HUES48 (cell line): ENCODE data around the gene RPS6KA5.
"Not testable (repeated sequence)": the region's sequence is repeated elsewhere in the genome, so short reads cannot be mapped to it uniquely, and the experiment has no call there.

ENCODE experiments used
- H3K27ac ChIP-seq: one replicate; pipeline ENCODE4 v1.7.0; 2013; ENCODE audit warnings: low read depth, low read length, inconsistent platforms
- H3K27me3 ChIP-seq: 2 replicates; pipeline ENCODE4 v1.6.1; 2013; ENCODE audit warnings: mild to moderate bottlenecking, low read length; ENCODE audit not compliant: control insufficient read depth, insufficient read depth
- H3K36me3 ChIP-seq: 2 replicates; pipeline ENCODE4 v1.6.1; 2013; ENCODE audit warnings: low read length; ENCODE audit not compliant: control insufficient read depth, insufficient read depth
- H3K4me1 ChIP-seq: 2 replicates; pipeline ENCODE4 v1.6.1; 2013; ENCODE audit warnings: mild to moderate bottlenecking, low read length; ENCODE audit not compliant: control insufficient read depth, insufficient read depth
- H3K4me3 ChIP-seq: 2 replicates; pipeline ENCODE4 v1.5.1; 2013; ENCODE audit warnings: mild to moderate bottlenecking, low read depth, low read length
- H3K9ac ChIP-seq: 2 replicates; pipeline ENCODE4 v1.6.1; 2013; ENCODE audit warnings: mild to moderate bottlenecking, low read depth, low read length, moderate library complexity
- H3K9me3 ChIP-seq: 2 replicates; pipeline ENCODE4 v1.6.1; 2013; ENCODE audit warnings: low read length; ENCODE audit not compliant: control insufficient read depth, insufficient read depth

RPS6KA5 gene

DNA sequence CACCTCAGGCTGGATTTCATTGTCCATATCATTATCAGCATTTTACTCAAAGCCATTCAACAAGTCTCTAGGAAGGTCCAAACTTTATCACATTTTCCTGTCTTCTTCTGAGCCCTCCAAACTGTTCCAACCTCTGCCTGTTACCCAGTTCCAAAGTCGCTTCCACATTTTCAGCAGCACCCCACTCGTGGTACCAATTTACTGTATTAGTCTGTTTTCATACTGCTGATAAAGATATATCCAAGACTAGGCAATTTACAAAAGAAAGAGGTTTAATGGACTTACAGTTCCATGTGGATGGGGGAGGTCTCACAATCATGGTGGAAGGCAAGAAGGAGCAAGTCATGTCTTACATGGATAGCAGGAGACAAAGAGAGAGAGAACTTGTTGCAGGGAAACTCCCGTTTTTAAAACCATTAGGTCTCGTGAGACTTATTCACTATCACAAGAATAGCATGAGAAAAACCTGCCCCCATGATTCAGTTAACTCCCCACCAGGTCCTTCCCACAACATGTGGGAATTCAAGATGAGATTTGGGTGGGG, 121.1 kb downstream of the RPS6KA5 start:
- not testable (repeated sequence) for H3K27me3 ChIP-seq, H3K4me1 ChIP-seq, H3K27ac ChIP-seq, H3K36me3 ChIP-seq, H3K4me3 ChIP-seq, H3K9ac ChIP-seq
- peaks cover 24% of the 10 kb centered on the region for H3K9me3 ChIP-seq

DNA sequence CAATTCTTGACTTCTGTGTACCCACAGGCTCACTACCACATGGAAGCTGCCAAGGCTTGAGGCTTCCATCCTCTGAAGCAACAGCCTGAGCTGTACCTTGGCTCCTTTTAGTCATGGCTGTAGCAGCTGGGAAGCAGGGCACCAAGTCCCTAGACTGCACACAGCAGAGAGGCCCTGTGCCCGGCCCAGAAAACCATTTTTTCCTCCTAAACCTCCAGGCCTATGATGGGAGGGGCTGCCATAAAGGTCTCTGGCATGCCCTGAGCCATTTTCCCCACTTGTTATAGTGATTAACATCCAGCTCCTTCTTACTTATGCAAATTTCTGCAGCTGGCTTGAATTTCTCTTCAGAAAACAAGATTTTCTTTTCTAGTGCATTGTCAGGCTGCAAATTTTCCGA, 121.8 kb downstream of the RPS6KA5 start:
- H3K36me3 ChIP-seq, result no peaks in the 10 kb centered on the region
- no peak overlapping the region for H3K4me3 ChIP-seq
- H3K27ac ChIP-seq, result no peak overlapping the region
- H3K27me3 ChIP-seq, result no peaks in the 10 kb centered on the region
- peaks cover 24% of the 10 kb centered on the region for H3K9me3 ChIP-seq
- H3K9ac ChIP-seq, result no peak overlapping the region
- H3K4me1 ChIP-seq, result no peaks in the 10 kb centered on the region

DNA sequence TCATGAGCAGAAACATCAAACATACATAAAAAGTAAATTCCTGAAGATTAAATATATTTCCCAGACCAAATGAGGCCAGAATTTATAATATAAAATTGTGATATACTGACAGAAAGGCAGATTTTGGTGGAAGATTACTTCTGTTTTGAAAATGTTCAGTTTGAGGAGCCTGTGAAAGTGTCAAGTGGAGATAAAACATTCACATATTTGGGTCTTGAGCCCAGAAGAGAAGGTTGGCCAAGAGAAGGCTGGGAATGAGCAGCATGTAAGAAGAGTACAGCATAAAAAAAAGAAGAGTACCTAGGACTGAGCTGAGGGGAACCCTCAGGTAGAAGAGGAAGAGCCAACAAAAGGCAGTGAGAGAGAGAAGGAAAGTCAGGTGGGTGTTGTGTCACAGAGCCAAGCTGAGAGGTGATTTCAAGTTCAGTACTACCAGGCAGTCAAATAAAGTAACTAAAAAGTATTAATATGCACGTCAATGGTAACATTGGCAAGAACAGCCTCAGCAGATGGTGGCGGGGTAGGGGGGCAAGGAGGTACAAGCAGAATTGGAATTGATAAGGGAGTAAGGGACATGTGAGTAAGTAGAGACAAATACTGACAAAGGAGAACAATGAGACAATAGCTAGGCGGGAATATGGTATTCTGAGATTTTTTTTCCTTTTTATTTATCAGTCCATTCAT, 123.5 kb downstream of the RPS6KA5 start:
- Histone ChIP-seq H3K4me1 (no peaks in the 10 kb centered on the region), H3K36me3 (no peaks in the 10 kb centered on the region), H3K9me3 (peaks cover 24% of the 10 kb centered on the region), H3K27me3 (no peaks in the 10 kb centered on the region), H3K9ac (no peak overlapping the region), H3K4me3 (no peak overlapping the region), H3K27ac (no peak overlapping the region)

DNA sequence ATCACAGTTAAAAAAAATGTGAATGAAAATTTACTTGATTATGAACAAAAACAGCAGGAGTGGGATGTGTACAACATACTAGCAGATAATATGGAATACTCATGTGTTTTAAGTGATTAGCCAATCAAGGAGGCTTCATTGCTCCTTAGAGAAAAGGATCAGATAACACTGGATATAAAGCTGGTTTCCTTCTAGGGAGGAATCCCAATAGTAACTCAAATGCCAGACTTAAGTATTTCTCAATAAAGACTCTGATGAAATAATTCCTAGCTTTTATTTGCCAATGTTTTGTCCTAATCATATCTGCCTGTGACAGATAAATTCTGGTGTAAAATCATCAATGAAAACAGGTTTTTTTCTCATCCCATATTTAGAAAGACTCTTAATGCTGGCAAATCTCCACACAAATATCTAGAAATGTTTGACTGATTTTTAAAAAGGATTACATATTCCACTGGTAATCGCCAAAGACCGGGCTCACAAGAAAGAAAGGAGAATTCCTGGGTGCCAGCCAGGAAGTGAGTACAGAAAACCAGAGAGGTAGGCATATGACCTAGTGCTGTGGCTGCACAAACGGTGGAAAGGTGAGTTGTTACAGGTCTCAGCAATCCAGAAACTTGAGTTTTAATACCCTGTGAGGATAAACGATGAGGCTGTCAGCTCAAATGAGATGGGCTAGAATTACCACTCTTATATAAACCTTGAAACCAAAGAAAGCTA, 135.7 kb downstream of the RPS6KA5 start:
- no peak overlapping the region for H3K27ac ChIP-seq
- no peaks in the 10 kb centered on the region for H3K9me3 ChIP-seq
- H3K4me1 ChIP-seq, result no peaks in the 10 kb centered on the region
- no peaks in the 10 kb centered on the region for H3K36me3 ChIP-seq
- no peaks in the 10 kb centered on the region for H3K27me3 ChIP-seq
- no peak overlapping the region for H3K4me3 ChIP-seq
- no peak overlapping the region for H3K9ac ChIP-seq

DNA sequence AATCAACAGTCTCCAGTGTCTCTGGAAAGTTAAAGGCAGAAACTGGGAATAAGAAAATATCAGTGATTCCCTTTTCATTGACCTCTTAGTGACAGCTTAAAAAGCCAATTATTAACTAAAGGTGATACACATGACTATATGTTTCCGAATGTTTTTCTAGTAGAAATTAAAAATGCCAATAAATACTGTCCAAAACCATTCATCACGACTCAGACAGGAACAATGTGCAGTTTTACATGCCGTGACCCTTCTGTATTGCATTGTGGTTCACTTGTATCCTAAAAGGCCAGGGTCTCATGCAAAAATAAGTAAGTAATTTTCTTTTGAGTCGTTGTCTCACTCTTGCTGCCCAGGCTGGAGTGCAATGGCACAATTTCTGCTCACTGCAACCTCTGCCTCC, 138.3 kb downstream of the RPS6KA5 start:
- no peaks in the 10 kb centered on the region for H3K36me3 ChIP-seq
- H3K9ac ChIP-seq, result no peak overlapping the region
- no peaks in the 10 kb centered on the region for H3K27me3 ChIP-seq
- H3K4me1 ChIP-seq, result no peaks in the 10 kb centered on the region
- no peak overlapping the region for H3K4me3 ChIP-seq
- H3K9me3 ChIP-seq, result no peaks in the 10 kb centered on the region
- H3K27ac ChIP-seq, result no peak overlapping the region

DNA sequence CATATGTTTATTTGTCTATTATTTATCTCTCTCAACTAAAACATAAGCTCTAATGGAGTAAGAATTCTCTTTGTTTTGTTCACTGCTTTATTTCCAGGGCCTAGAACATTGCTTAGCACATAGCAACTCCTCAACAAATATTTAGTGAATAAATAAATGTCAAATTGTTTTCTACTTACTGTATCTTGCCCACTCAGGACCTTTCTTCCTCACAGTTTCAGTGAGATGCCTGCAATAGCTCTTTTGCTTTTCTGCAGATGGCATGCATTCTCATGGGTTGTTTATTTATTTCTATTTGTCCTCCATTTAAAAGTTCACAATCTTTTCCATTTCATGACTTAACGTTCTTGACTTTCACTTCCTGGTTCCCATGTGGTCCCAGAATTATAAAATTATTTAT, 149.3 kb downstream of the RPS6KA5 start:
- Histone ChIP-seq H3K36me3 (no peaks in the 10 kb centered on the region), H3K9ac (no peak overlapping the region), H3K27ac (no peak overlapping the region), H3K4me3 (no peak overlapping the region), H3K4me1 (no peaks in the 10 kb centered on the region), H3K27me3 (no peaks in the 10 kb centered on the region), H3K9me3 (no peaks in the 10 kb centered on the region)

DNA sequence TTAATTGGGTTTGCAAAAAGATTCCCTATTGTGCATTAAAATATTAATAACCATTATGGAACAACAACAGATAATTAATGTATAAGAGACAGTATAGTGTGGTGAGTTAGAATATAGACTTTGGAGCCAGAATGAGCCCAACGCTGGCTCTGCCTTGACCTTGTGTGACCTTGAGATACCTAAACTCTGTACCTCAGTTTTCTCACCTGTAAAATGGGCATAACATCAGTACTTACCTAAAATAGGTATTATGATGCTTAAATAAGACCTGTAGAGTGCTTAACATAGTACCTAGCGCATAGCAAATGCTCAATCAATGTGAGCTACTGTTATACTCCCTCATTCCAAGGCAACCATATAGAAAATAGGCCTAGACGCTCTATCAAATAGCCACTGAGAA, 153.3 kb downstream of the RPS6KA5 start:
- Histone ChIP-seq H3K4me3 (no peak overlapping the region), H3K9ac (no peak overlapping the region), H3K27ac (no peak overlapping the region)

DNA sequence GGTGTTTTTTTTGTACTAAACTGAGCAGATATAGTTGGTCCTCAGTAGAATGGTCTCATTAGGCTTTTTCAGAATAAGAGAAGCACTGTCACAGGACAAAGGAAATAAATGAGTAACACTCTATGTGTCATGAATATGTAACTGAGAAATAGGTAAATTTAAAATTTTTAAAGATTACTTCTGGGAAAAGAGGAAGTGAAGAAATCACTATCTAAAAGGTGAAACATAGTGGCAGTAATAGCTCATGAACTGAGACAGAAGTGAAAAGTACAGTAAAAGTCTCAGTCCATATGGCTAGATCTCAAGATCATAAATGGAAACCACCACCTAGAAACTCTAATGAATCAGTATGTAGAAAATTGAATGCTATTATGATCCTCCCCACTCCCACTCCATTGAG, 154.9 kb downstream of the RPS6KA5 start:
- Histone ChIP-seq H3K9me3 (no peaks in the 10 kb centered on the region), H3K27ac (no peak overlapping the region), H3K36me3 (no peaks in the 10 kb centered on the region), H3K4me1 (no peaks in the 10 kb centered on the region), H3K9ac (no peak overlapping the region), H3K27me3 (no peaks in the 10 kb centered on the region), H3K4me3 (no peak overlapping the region)

More for the DNA sequence above, 153.3 kb downstream of the RPS6KA5 start:
- Histone ChIP-seq H3K9me3 (no peaks in the 10 kb centered on the region), H3K4me1 (no peaks in the 10 kb centered on the region), H3K27me3 (no peaks in the 10 kb centered on the region), H3K36me3 (no peaks in the 10 kb centered on the region)

DNA sequence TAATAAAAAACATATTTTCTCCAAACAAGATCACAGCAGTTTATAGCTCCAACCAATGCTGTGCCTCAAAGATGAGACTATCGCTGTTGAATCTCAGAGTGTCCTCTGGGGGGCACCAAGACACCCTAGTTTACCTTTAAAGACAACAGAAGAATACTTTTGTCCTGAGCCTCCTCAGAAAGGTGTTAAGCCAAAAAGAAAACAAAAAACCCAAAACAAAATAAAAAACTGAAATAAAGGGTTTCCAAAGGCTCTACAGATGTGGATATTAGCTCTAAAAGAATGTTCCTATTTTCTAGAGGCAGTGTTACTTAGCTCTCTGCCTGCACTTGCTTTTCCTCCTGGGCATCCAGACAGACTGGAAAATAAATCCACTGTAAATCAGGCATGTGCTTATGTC, 157.3 kb downstream of the RPS6KA5 start:
- H3K27ac ChIP-seq, result no peak overlapping the region
- H3K9ac ChIP-seq, result no peak overlapping the region
- no peaks in the 10 kb centered on the region for H3K36me3 ChIP-seq
- no peaks in the 10 kb centered on the region for H3K4me1 ChIP-seq
- no peak overlapping the region for H3K4me3 ChIP-seq
- no peaks in the 10 kb centered on the region for H3K27me3 ChIP-seq
- no peaks in the 10 kb centered on the region for H3K9me3 ChIP-seq

DNA sequence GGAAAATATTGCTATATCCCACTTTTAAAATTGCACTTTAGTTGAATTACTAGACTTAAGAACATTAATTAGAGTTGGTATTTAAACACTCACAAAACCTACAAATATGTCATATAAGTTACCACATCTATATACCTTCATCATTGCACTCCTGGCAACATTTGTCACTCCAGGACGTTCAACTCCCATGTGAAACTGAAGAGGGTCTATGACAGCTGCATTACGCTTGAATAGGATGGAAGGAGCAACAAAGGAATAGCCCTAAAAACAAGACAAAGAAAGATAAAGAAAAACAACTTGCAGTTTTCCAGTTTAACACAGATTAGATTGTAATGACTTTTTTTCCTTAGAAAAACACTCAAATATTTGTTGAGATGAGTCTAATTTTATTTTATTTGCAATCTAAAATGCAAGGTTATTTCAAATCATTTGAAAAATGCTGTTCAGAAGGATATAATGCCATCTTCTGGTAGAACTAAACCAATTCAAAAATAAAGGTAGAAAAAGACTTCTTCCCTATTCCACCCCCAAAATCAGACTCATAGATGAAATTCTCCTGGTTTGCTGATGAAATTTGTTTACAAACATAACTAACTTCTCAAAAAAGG, 159.9 kb downstream of the RPS6KA5 start:
- Histone ChIP-seq H3K9ac (no peak overlapping the region), H3K4me3 (no peak overlapping the region), H3K27ac (no peak overlapping the region), H3K9me3 (no peaks in the 10 kb centered on the region), H3K27me3 (no peaks in the 10 kb centered on the region), H3K4me1 (no peaks in the 10 kb centered on the region), H3K36me3 (no peaks in the 10 kb centered on the region)

DNA sequence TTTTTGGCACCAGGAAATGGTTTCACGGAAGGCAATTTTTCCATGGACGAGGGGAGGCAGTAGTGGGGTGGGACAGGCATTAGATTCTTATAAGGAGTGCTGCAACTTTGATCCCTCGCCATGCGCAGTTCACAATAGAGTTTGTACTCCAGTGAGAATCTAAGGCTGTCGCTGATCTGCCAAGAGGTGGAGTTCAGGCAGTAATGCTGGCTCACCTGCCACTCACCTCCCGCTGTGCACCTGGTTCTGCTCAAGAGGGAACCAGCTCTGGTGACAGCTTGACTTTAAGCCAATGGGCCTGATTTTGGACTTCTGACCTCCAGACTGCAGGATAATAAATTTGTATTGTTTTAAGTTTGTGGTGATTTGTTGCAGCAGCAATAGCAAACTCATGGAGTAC, 163.4 kb downstream of the RPS6KA5 start:
- H3K9ac ChIP-seq, result no peak overlapping the region
- H3K27me3 ChIP-seq, result no peaks in the 10 kb centered on the region
- H3K4me1 ChIP-seq, result no peaks in the 10 kb centered on the region
- H3K4me3 ChIP-seq, result no peak overlapping the region
- no peak overlapping the region for H3K27ac ChIP-seq
- H3K36me3 ChIP-seq, result no peaks in the 10 kb centered on the region
- H3K9me3 ChIP-seq, result no peaks in the 10 kb centered on the region
